GM18498 (cell line): Measurements from ENCODE around the gene CCDC171.
"Not testable (repeated sequence)": the region's sequence is repeated elsewhere in the genome, so short reads cannot be mapped to it uniquely, and the experiment has no call there.

ENCODE experiments used
- ATAC-seq: cut with Tn5 transposase; IDR thresholded peaks from one replicate; pipeline ENCODE4 v1.9.1; 2021; ENCODE audit warnings: mild to moderate bottlenecking, moderate library complexity; ENCODE audit not compliant: unreplicated experiment

Gene CCDC171

GRCh38 chr9:15746905-15747304 is 194.1 kb downstream of the CCDC171 start:
- ATAC-seq = no peak

- no peak for ATAC-seq
These were observed 202.8 kb downstream of the CCDC171 start for GRCh38 chr9:15755660-15756059.

GRCh38 chr9:15761551-15761950 is 208.7 kb downstream of the CCDC171 start:
- no peak for ATAC-seq

GRCh38 chr9:15763371-15763770 is 210.5 kb downstream of the CCDC171 start:
- ATAC-seq = no peak

GRCh38 chr9:15764131-15764530 is 211.3 kb downstream of the CCDC171 start:
- ATAC-seq = no peak

GRCh38 chr9:15769547-15769946 is 216.7 kb downstream of the CCDC171 start:
- no peak for ATAC-seq

- no peak for ATAC-seq
These were observed 226.0 kb downstream of the CCDC171 start for GRCh38 chr9:15778861-15779260.

GRCh38 chr9:15782106-15782505 is 229.3 kb downstream of the CCDC171 start:
- no peak for ATAC-seq

GRCh38 chr9:15785584-15785983 is 232.7 kb downstream of the CCDC171 start:
- ATAC-seq = no peak

- no peak for ATAC-seq
These were observed 233.8 kb downstream of the CCDC171 start for GRCh38 chr9:15786616-15787015.

GRCh38 chr9:15810219-15810899 is 257.5 kb downstream of the CCDC171 start:
- ATAC-seq = not testable (repeated sequence)

GRCh38 chr9:15813076-15813475 is 260.2 kb downstream of the CCDC171 start:
- ATAC-seq = no peak

- ATAC-seq = no peak
These were observed 271.5 kb downstream of the CCDC171 start for GRCh38 chr9:15824310-15824709.

- no peak for ATAC-seq
These were observed 278.5 kb downstream of the CCDC171 start for GRCh38 chr9:15831384-15831783.

GRCh38 chr9:15834541-15834940 is 281.7 kb downstream of the CCDC171 start:
- ATAC-seq = no peak

GRCh38 chr9:15837079-15837679 is 284.3 kb downstream of the CCDC171 start:
- ATAC-seq = peak; percentile 78

GRCh38 chr9:15842051-15842450 is 289.2 kb downstream of the CCDC171 start:
- ATAC-seq = no peak

- ATAC-seq = no peak
These were observed 290.5 kb downstream of the CCDC171 start for GRCh38 chr9:15843316-15843715.

- no peak for ATAC-seq
These were observed 291.1 kb downstream of the CCDC171 start for GRCh38 chr9:15843931-15844330.

- ATAC-seq = no peak
These were observed 293.8 kb downstream of the CCDC171 start for GRCh38 chr9:15846611-15847010.

GRCh38 chr9:15849871-15850270 is 297.0 kb downstream of the CCDC171 start:
- no peak for ATAC-seq

- ATAC-seq = no peak
These were observed 298.9 kb downstream of the CCDC171 start for GRCh38 chr9:15851766-15852165.

GRCh38 chr9:15856591-15856990 is 303.7 kb downstream of the CCDC171 start:
- no peak for ATAC-seq
